Mucosa of rectum (tissue), 2 donors: Measurements from ENCODE around the gene KDSR.

Experiments used
- H3K27ac ChIP-seq, 2 donors: one replicate each; pipeline ENCODE4 v1.7.0; 2013; ENCODE audit warnings: inconsistent platforms in 2 of 2, low read depth in 2 of 2, low read length in 2 of 2
- H3K27me3 ChIP-seq, 2 donors: one replicate each; pipeline ENCODE4 v1.7.0; 2013; ENCODE audit warnings: low read length in 2 of 2; ENCODE audit not compliant: control insufficient read depth in 2 of 2, insufficient read depth in 2 of 2
- H3K36me3 ChIP-seq, 2 donors: one replicate each; pipeline ENCODE4 v1.7.0; 2013; ENCODE audit warnings: low read length in 2 of 2; ENCODE audit not compliant: control insufficient read depth in 2 of 2, insufficient read depth in 2 of 2
- H3K4me1 ChIP-seq, 2 donors: one replicate each; pipeline ENCODE4 v1.7.0; 2013; ENCODE audit warnings: low read length in 2 of 2, mild to moderate bottlenecking in 1 of 2; ENCODE audit not compliant: control insufficient read depth in 2 of 2, insufficient read depth in 2 of 2
- H3K4me3 ChIP-seq, 2 donors: one replicate each; pipeline ENCODE4 v1.7.0; 2013; ENCODE audit warnings: low read length in 2 of 2
- H3K9ac ChIP-seq, 2 donors: one replicate each; pipeline ENCODE4 v1.7.0; 2013; ENCODE audit warnings: low read length in 2 of 2, low read depth in 1 of 2, mild to moderate bottlenecking in 1 of 2
- H3K9me3 ChIP-seq, 2 donors: one replicate each; pipeline ENCODE4 v1.7.0; 2013; ENCODE audit warnings: low read length in 2 of 2; ENCODE audit not compliant: control insufficient read depth in 2 of 2
- donor health status: healthy.
- donor health status: Normal muscosa, but diverticular disease.

Gene KDSR

GRCh38 chr18:63344918-63345317 is 22.1 kb downstream of the KDSR start:
- Histone ChIP-seq H3K4me3 (no peak overlapping the region), H3K27ac (no peak overlapping the region), H3K27me3 (no peaks in the 10 kb centered on the region), H3K36me3 (peaks cover 41 to 61% of the 10 kb centered on the region in 2 donors), H3K9ac (no peak overlapping the region), H3K9me3 (no peaks in the 10 kb centered on the region), H3K4me1 (no peaks in the 10 kb centered on the region)

- no peaks in the 10 kb centered on the region for H3K9me3 ChIP-seq
- no peak overlapping the region for H3K4me3 ChIP-seq
- H3K9ac ChIP-seq, result no peak overlapping the region
- H3K27ac ChIP-seq, result no peak overlapping the region
- no peaks in the 10 kb centered on the region for H3K4me1 ChIP-seq
- H3K36me3 ChIP-seq, result peaks cover 40 to 54% of the 10 kb centered on the region in 2 donors
- H3K27me3 ChIP-seq, result no peaks in the 10 kb centered on the region
Measured at GRCh38 chr18:63344263-63344662, 22.7 kb downstream of the KDSR start.

DNA sequence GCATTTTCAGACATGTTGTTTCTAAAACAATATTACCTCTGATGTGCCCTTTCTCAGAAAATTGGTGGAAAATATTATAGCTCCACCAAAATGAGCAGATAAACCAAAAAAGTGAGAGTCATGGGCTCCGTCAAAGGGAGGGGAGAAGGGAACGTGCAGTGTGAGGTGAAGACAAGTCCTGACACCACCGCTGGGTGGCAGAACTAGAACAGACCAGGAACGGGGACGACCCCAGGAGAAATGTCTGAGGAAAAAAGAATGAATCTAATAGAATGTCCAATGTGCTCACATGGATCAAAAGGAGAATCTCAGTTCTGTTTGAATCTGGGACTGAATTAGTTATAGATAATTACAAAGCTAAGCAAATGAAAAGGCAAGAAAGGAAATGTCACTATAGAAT is 24.8 kb downstream of the KDSR start:
- H3K36me3 ChIP-seq, result peaks cover 43 to 63% of the 10 kb centered on the region in 2 donors

DNA sequence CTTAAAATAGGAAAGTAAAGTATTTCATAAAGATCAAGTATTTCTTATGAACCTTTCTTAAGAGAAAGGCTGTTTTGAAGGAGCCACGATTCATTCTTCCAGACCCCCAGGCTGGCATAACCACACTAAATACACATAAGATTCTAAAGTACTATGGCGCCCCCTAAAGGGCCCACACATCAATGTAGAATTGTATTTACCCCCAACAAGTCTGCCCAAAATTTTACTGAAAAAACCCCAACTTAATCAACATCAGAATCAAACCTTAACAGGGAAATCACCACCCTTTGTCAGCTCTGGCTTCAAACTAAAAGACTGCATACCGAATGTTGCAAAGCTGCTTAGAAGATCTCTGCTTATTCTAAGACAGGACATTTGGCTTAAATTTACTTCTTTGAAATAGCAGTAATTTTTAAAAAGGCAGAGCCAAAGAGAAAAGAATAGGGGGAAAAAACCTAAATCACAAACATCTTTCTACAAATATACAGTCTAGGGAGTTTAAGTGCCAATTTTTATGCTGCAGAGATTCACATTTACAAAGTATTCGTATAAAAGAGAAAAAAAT is 27.0 kb downstream of the KDSR start:
- peaks cover 46 to 60% of the 10 kb centered on the region in 2 donors for H3K36me3 ChIP-seq
- H3K4me3 ChIP-seq, result no peak overlapping the region
- H3K9ac ChIP-seq, result no peak overlapping the region
- H3K27ac ChIP-seq, result no peak overlapping the region
- H3K9me3 ChIP-seq, result no peaks in the 10 kb centered on the region
- no peaks in the 10 kb centered on the region for H3K27me3 ChIP-seq
- no peaks in the 10 kb centered on the region for H3K4me1 ChIP-seq

More for the DNA sequence above, 24.8 kb downstream of the KDSR start:
- Histone ChIP-seq H3K27ac (no peak overlapping the region), H3K27me3 (no peaks in the 10 kb centered on the region), H3K4me1 (no peaks in the 10 kb centered on the region), H3K9ac (no peak overlapping the region), H3K9me3 (no peaks in the 10 kb centered on the region), H3K4me3 (no peak overlapping the region)

DNA sequence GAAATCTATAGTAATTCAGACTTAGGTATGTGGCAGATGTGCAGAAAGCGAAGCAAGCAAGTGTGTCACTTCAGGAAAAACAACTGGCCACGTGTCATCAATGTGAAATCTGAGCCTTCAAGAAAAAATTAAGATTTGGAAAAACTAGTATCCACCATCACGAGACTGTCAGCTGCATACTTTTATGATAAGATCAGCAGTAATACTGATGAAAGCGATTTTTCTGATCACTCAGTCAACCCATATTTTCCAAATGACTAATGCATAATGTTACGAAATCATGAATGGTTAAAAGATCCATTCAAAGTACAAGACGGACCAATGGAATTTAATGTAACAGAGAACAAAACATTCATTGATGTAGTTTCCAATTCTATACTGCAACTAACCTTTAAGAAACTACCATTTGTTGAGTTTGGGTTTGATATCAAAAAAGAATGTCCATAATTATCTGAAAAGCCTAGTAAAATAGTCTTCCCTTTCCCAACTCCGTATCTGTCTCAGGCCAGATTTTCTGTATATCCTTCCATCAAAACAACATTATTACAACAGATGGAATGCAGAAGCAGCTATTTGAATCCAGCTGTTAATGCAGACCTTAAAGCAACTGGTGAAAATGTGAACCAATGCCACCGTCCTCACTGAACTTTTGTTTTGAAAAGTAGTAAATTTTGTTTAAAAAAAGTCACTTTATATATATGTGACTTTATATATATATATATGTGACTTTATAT is 30.5 kb downstream of the KDSR start:
- H3K9me3 ChIP-seq, result no peaks in the 10 kb centered on the region
- H3K4me3 ChIP-seq, result no peak overlapping the region
- no peaks in the 10 kb centered on the region for H3K27me3 ChIP-seq
- peak overlapping the region in 1 of 2 donors; percentile 11 for H3K27ac ChIP-seq
- no peak overlapping the region for H3K9ac ChIP-seq
- peaks cover 50 to 58% of the 10 kb centered on the region in 2 donors for H3K36me3 ChIP-seq
- H3K4me1 ChIP-seq, result no peaks in the 10 kb centered on the region

DNA sequence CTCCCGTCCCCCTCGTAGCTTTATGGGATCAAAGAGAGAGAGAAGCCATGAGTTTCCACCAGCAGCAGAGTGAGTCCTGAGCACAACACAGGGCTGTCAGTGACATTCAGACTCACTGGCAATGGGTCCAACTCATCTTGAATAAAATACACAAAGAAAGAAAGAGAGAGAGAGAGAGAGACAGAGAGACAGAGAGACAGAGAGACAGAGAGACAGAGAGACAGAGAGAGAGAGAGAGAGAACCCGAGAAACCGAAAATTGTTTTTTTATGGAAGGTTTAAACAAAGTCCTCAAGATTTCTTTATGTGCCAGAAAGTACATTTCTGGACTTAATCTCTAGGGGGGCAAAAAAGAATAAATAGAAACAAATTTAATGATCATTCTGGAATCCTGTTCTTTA is 35.9 kb downstream of the KDSR start:
- H3K27me3 ChIP-seq, result no peaks in the 10 kb centered on the region
- peaks cover 31 to 44% of the 10 kb centered on the region in 2 donors for H3K36me3 ChIP-seq
- no peak overlapping the region for H3K9ac ChIP-seq
- no peaks in the 10 kb centered on the region for H3K9me3 ChIP-seq
- no peak overlapping the region for H3K27ac ChIP-seq
- H3K4me1 ChIP-seq, result no peaks in the 10 kb centered on the region
- no peak overlapping the region for H3K4me3 ChIP-seq

- Histone ChIP-seq H3K4me3 (no peak overlapping the region), H3K4me1 (no peaks in the 10 kb centered on the region), H3K9ac (no peak overlapping the region), H3K9me3 (no peaks in the 10 kb centered on the region), H3K27ac (no peak overlapping the region), H3K36me3 (peaks cover 23 to 31% of the 10 kb centered on the region in 2 donors), H3K27me3 (no peaks in the 10 kb centered on the region)
Measured at GRCh38 chr18:63329431-63330145, 37.4 kb downstream of the KDSR start.

- Histone ChIP-seq H3K9me3 (no peaks in the 10 kb centered on the region), H3K36me3 (peaks cover 5 to 6% of the 10 kb centered on the region in 2 donors), H3K27ac (no peak overlapping the region), H3K27me3 (no peaks in the 10 kb centered on the region), H3K4me3 (no peak overlapping the region), H3K4me1 (peaks cover 5 to 7% of the 10 kb centered on the region in 2 donors), H3K9ac (no peak overlapping the region)
Measured at GRCh38 chr18:63326011-63326410, 41.0 kb downstream of the KDSR start.

GRCh38 chr18:63325086-63325686 is 41.8 kb downstream of the KDSR start:
- no peak overlapping the region for H3K9ac ChIP-seq
- peaks cover 8 to 10% of the 10 kb centered on the region in 2 donors for H3K4me1 ChIP-seq
- H3K9me3 ChIP-seq, result no peaks in the 10 kb centered on the region
- no peak overlapping the region for H3K4me3 ChIP-seq
- no peak overlapping the region for H3K27ac ChIP-seq
- peaks cover under 1% of the 10 kb centered on the region in 2 donors for H3K36me3 ChIP-seq
- H3K27me3 ChIP-seq, result no peaks in the 10 kb centered on the region
